T-helper 2 cell treated with Interferon-gamma antibody and Interleukin-4, amounts not matched to agents 100 ng/mL and 5 ng/mL, for 36 hours (primary cell): ENCODE measurements around the gene CHST13. TPM values are rescaled to one million over a fixed set of nuclear protein-coding genes. Genes with fewer than 3 reads are reported as not detected.

Source experiments
- intact Hi-C: fragments of 100-400 bp; cut with micrococcal nuclease; formaldehyde crosslinking; loops from one replicate; pipeline ENCODE4 v1.15.1; 2023
- total RNA-seq: library from RNA; stranded (reverse); gene quantifications from 2 replicates; pipeline ENCODE4 v1.2.3, GENCODE V29; 2022

CHST13 gene
- total RNA-seq, 1 donor from 2014 or later, result not detected

GRCh38 chr3:126487151-126487771 is 36.7 kb upstream of the CHST13 start:
- intact Hi-C loops, result no loop called here

GRCh38 chr3:126488185-126488584 is 35.8 kb upstream of the CHST13 start:
- intact Hi-C loops, result no loop called here

- intact Hi-C loops, result no loop called here
These were observed 34.9 kb upstream of the CHST13 start for GRCh38 chr3:126488886-126489569.

- intact Hi-C loops, result no loop called here
These were observed 33.3 kb upstream of the CHST13 start for GRCh38 chr3:126490619-126491018.

DNA sequence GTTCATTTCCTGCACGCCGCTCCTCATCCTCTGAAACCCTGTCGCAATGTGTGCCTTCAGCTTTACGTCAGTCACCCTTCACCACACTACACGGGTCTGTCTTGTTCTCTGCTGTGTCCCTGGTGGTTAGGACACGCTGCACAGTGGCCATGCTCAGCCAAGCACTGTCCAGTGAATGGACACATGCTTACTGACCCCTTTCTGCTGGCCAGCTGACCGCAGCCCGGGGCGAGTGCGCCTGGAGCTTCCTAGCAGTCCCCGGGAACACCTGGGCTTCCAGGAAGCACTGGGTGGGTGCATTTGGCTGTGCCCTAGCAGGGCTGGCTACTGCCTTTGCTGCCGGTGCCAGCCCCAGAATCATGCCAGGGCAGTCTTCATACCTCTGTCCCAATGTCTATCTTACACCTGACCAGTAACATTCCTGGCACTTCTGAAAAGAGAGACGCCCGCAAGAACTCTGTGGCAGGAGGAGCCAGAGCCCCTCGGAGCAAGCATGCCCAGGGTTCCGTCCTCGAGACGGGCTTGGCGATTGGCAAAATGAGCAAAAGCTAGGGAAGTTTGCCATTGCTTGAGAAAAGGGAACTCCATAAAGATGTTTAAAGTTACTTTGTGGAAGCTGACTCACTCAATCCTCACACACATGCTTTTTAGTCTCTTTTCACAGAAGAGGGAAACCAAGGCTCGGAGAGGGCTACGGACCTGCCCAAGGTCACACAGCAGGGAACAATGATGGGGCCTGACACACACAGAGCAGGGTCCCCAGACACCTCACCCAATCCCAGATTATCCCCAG is 32.5 kb upstream of the CHST13 start:
- intact Hi-C loops, result no loop called here

- intact Hi-C loops, result no loop called here
These were observed 30.9 kb upstream of the CHST13 start for GRCh38 chr3:126493051-126493450.

GRCh38 chr3:126493739-126494138 is 30.2 kb upstream of the CHST13 start:
- intact Hi-C loops, result no loop called here

DNA sequence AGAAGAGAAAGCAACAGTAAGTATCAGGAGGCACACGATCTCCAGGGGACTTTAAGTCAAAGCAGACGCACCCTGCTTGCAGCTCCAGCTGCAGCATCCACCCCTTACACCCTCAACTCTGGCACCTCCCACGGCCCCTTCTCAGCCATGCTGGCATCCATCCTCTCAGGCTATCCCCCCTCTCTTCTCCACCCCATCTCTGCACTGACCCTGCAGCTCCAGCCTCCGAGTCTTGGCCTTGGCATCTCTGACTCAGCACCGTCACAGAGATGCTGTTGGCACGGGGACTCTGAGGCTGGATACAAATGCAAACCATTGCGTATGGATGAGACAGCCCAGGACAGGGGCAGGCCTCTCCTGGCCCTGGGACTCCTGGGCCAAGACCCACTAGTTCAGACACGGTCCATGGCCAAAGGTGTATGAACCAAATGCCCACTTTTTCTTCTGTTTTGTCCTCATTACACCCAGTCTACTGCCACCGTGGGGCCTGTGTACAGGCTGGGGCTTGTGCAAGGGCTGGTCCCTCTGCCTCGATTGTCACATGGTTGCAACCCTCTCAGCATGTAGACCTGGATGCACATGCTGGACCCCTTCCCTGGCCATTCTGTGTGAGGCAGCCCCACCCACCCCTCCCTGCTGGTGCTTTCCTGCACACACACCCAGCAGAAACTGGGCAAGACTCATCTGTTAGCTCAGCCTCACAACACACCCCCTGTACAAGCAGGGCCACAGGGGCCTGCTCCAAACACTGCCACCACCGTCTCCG is 29.6 kb upstream of the CHST13 start:
- intact Hi-C loops, result no loop called here

DNA sequence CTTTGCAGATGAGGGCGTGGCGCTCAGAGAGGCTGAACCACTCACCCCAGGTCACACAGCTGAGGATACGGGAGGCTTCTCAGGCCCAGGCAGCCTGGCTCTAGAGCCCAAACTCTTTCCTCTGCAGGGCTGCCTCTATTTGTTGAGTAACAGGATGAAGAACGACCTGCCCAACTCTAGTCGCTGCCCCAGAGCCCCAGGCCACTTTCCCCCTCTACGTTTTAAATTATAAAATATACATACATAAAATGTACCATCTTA is 29.1 kb upstream of the CHST13 start:
- intact Hi-C loops, result no loop called here

DNA sequence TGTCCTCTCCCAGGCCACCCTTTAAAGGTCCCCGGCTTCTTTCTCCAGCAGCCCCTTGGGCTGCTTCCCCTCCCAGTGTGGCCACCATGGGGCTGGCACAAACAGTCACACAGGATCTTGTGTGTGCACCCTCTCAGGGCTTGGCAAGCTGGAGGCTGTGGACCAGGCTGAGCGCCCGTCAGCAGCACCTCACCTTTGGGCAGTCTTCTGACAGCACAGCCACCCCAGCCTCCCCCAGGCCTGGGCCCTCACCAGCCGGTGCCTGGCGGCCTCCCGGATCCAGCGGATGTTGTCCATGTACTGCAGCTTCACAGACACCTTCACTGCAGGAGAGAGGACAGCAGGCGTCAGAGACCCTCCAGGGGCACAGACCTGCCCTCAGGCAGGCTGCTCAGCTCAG is 28.2 kb upstream of the CHST13 start:
- intact Hi-C loops, result no loop called here

GRCh38 chr3:126496894-126497850 is 26.8 kb upstream of the CHST13 start:
- intact Hi-C loops, result no loop called here

- intact Hi-C loops, result no loop called here
These were observed 26.0 kb upstream of the CHST13 start for GRCh38 chr3:126497956-126498355.

DNA sequence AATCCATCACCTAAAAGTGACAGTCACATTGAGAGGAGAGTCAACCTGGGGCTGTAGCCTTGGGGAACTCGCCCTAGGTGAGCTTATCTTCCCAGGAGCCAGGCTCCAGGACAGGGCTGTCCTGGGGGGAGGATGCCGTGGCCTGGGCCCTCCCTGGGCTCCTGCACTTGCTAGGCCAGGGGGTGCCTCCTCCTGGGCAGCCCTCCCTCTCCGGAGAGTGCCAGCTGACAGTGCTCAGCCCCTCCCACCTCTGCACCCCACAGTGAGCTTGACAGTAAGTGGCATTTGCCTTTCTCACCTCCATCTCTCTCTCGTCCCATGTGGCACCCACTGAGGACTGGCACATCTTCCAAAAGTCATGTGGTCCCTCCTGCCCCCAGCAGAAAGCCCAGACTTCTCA is 25.5 kb upstream of the CHST13 start:
- intact Hi-C loops, result no loop called here

DNA sequence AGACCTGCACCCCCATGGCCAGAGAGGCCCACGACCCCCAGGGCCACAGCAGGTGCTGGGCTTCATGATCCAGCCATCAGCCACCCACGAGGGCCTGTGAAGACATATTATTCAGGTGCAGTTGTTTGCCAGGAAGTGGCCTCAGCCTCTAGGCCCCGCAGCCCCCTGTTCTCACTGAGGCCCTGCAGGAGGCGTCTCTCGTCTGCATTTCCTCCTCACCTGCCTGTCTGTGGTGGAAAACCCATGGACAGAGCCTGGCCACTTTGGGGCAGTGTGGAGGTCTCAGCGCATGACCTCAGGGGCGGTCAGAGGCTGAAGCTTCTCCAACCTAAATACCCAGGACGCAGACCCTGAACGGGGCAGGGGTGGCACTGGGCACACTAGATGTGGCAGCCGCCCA is 25.0 kb upstream of the CHST13 start:
- intact Hi-C loops, result no loop called here

GRCh38 chr3:126499401-126499800 is 24.6 kb upstream of the CHST13 start:
- intact Hi-C loops, result no loop called here

DNA sequence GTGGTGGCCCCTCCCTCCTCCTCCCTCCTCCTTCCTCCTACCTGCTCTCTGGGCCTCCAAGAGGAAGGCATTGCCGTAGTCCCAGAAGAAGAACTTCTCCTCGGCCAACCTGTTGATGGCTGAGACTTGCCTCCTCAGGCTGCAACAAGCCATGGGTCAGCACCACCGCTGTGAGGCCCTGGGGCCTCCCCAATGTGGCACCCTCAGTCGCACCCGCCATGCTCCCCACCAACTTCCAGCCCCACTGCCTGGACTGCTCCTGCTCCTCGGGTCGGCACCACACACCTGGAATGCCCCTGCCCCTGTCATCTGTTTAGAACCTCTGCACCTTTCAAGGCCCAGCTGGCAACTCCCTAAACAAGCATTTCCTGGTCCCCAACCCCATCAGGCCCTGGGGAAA is 23.9 kb upstream of the CHST13 start:
- intact Hi-C loops, result no loop called here

GRCh38 chr3:126501054-126501453 is 22.9 kb upstream of the CHST13 start:
- intact Hi-C loops, result no loop called here

- intact Hi-C loops, result no loop called here
These were observed 22.2 kb upstream of the CHST13 start for GRCh38 chr3:126501736-126502135.

GRCh38 chr3:126502656-126503055 is 21.3 kb upstream of the CHST13 start:
- intact Hi-C loops, result no loop called here

- intact Hi-C loops, result no loop called here
These were observed 20.3 kb upstream of the CHST13 start for GRCh38 chr3:126503701-126504100.

- intact Hi-C loops, result no loop called here
These were observed 16.1 kb upstream of the CHST13 start for GRCh38 chr3:126507886-126508285.
